HG02763 (cell line): ENCODE results near the gene FAM209A.
"Not testable (repeated sequence)": the region's sequence is repeated elsewhere in the genome, so short reads cannot be mapped to it uniquely, and the experiment has no call there.

Source experiments
- ATAC-seq: cut with Tn5 transposase; IDR thresholded peaks from one replicate; pipeline ENCODE4 v1.9.1; 2021; ENCODE audit warnings: mild to moderate bottlenecking, moderate library complexity; ENCODE audit not compliant: unreplicated experiment

FAM209A gene

GRCh38 chr20:56537997-56538396 is 13.5 kb downstream of the FAM209A start:
- ATAC-seq = no peak

- ATAC-seq = no peak
These were observed 15.9 kb downstream of the FAM209A start for GRCh38 chr20:56540415-56540814.

GRCh38 chr20:56542489-56543030 is 18.0 kb downstream of the FAM209A start:
- no peak for ATAC-seq

GRCh38 chr20:56551571-56551970 is 27.0 kb downstream of the FAM209A start:
- no peak for ATAC-seq

- no peak for ATAC-seq
These were observed 28.5 kb downstream of the FAM209A start for GRCh38 chr20:56552911-56553629.

- ATAC-seq = peak; percentile 86
These were observed 30.3 kb downstream of the FAM209A start for GRCh38 chr20:56554869-56555268.

- no peak for ATAC-seq
These were observed 34.4 kb downstream of the FAM209A start for GRCh38 chr20:56558968-56559367.

- not testable (repeated sequence) for ATAC-seq
These were observed 40.0 kb downstream of the FAM209A start for GRCh38 chr20:56564526-56564925.

GRCh38 chr20:56565511-56565910 is 41.0 kb downstream of the FAM209A start:
- no peak for ATAC-seq

- no peak for ATAC-seq
These were observed 42.1 kb downstream of the FAM209A start for GRCh38 chr20:56566621-56567020.

- no peak for ATAC-seq
These were observed 46.3 kb downstream of the FAM209A start for GRCh38 chr20:56570832-56571231.

- no peak for ATAC-seq
These were observed 47.6 kb downstream of the FAM209A start for GRCh38 chr20:56572172-56572571.

- no peak for ATAC-seq
These were observed 49.4 kb downstream of the FAM209A start for GRCh38 chr20:56573986-56574385.

- no peak for ATAC-seq
These were observed 50.1 kb downstream of the FAM209A start for GRCh38 chr20:56574531-56575142.

- no peak for ATAC-seq
These were observed 50.6 kb downstream of the FAM209A start for GRCh38 chr20:56575157-56575556.
